ENCODE results near the gene RAD9A. TPM values are rescaled to one million over a fixed set of nuclear protein-coding genes. Genes with fewer than 3 reads are reported as not detected.
A peak's percentile ranks its signal among the peaks of the same experiment; 100 is the strongest.

Gene RAD9A
- total RNA-seq, 1 experiment from 2014 or later, result 20.9 TPM

- Histone ChIP-seq H3K9ac (ENCODE audit: extremely low read depth, insufficient read length, low read length) (no peak overlapping the region), H2AFZ (ENCODE audit: low read length) (no peak overlapping the region), H2BK5ac (ENCODE audit: insufficient read length, low read length) (no peak overlapping the region), H3T11ph (ENCODE audit: low read length) (no peak overlapping the region), H3K79me2 (ENCODE audit: insufficient read depth, low read length) (no peaks in the 10 kb centered on the region), H3K14ac (ENCODE audit: insufficient read depth, low read length) (no peak overlapping the region; the same call in 1 of the 2 replicates), H4K8ac (replicated peaks; ENCODE audit: insufficient read length, low read depth, low read length) (no peak overlapping the region), H3K79me1 (ENCODE audit: insufficient read depth, low read depth, low read length, poor library complexity, severe bottlenecking) (no peaks in the 10 kb centered on the region), H4K91ac (ENCODE audit: insufficient read length, low read depth, low read length) (no peak overlapping the region), H3K9me3 (ENCODE audit: control insufficient read depth, low read depth, low read length) (no peaks in the 10 kb centered on the region), H3K4me1 (ENCODE audit: insufficient read depth, low read length) (no peaks in the 10 kb centered on the region), H2BK120ac (ENCODE audit: low read depth, low read length, poor library complexity, severe bottlenecking) (no peak overlapping the region), H3K23ac (ENCODE audit: insufficient read length, low read depth, low read length) (no peak overlapping the region), H2BK12ac (ENCODE audit: insufficient read length, low read depth, low read length) (no peak overlapping the region), H2BK15ac (ENCODE audit: low read depth, low read length) (no peak overlapping the region), H3K23me2 (ENCODE audit: insufficient read length, low read depth, low read length, poor library complexity, severe bottlenecking) (no peaks in the 10 kb centered on the region), H2AK5ac (ENCODE audit: insufficient read length, low read length) (no peak overlapping the region), H2BK20ac (ENCODE audit: low read depth, low read length, poor library complexity, severe bottlenecking) (no peak overlapping the region), H3K56ac (ENCODE audit: insufficient read length, low read depth, low read length) (no peak overlapping the region), H3K27ac (ENCODE audit: insufficient read length, low read depth, low read length) (no peak overlapping the region), H4K5ac (ENCODE audit: insufficient read length, low read depth, low read length) (no peak overlapping the region), H3K4me2 (ENCODE audit: insufficient read depth, insufficient read length, low read length) (peak overlapping the region; percentile 33), H3K27me3 (ENCODE audit: insufficient read depth, low read length) (no peaks in the 10 kb centered on the region), H3K4ac (ENCODE audit: low read depth, low read length) (no peak overlapping the region), H3K18ac (ENCODE audit: insufficient read length, low read depth, low read length) (no peak overlapping the region), H4K20me1 (ENCODE audit: control insufficient read depth, insufficient read depth, insufficient read length) (no peaks in the 10 kb centered on the region)
- Mint-ChIP-seq H3K27ac (no peak overlapping the region), H3K9me3 (no peaks in the 10 kb centered on the region; a peak in 1 of 5 replicates), H3K4me3 (peak overlapping the region; percentile 55 to 82), H3K36me3 (ENCODE audit: insufficient read depth in 1 of 3, low read depth in 3 of 3) (peaks cover 0 to 1% (median 0%) of the 10 kb centered on the region in 3 experiments; a peak in 1 of 7 replicates), H3K4me1 (peaks cover 28 to 31% of the 10 kb centered on the region in 2 experiments), H3K27me3 (ENCODE audit: low read depth) (peaks cover 14% of the 10 kb centered on the region)
- WGBS (ENCODE audit: extremely low coverage, insufficient read length, low lambda C conversion rate), result no CpG with 5 or more reads among the region's 15 CpGs
- TF ChIP-seq, protein P1, sequence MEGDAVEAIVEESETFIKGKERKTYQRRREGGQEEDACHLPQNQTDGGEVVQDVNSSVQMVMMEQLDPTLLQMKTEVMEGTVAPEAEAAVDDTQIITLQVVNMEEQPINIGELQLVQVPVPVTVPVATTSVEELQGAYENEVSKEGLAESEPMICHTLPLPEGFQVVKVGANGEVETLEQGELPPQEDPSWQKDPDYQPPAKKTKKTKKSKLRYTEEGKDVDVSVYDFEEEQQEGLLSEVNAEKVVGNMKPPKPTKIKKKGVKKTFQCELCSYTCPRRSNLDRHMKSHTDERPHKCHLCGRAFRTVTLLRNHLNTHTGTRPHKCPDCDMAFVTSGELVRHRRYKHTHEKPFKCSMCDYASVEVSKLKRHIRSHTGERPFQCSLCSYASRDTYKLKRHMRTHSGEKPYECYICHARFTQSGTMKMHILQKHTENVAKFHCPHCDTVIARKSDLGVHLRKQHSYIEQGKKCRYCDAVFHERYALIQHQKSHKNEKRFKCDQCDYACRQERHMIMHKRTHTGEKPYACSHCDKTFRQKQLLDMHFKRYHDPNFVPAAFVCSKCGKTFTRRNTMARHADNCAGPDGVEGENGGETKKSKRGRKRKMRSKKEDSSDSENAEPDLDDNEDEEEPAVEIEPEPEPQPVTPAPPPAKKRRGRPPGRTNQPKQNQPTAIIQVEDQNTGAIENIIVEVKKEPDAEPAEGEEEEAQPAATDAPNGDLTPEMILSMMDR (conservative IDR thresholded peaks at IDR 0.05), result no peak
- no peak for DNase-seq
Observed at GRCh38 chr11:67420147-67420645, 28.4 kb downstream of the RAD9A start.

Measured in H9 (cell line).